HEK293 (cell line): ENCODE measurements around the gene HDDC3.
"Not testable (repeated sequence)": the region's sequence is repeated elsewhere in the genome, so short reads cannot be mapped to it uniquely, and the experiment has no call there.

Source experiments
- CTCF ChIA-PET: fragments of 350-600 bp; formaldehyde crosslinking; extraction: SDS; loops from one replicate; lab custom pipeline; 2021; ENCODE audit warnings: antibody characterized with exemption; lab: Yijun Ruan, JAX
- POLR2A ChIA-PET: fragments of 300-600 bp; formaldehyde crosslinking; extraction: SDS; loops from one replicate; lab custom pipeline; 2020; ENCODE audit warnings: antibody characterized with exemption, inconsistent platforms; lab: Yijun Ruan, JAX
- H3K27ac ChIP-seq: fragments of 200-500 bp; sonication (Bioruptor generic); 2 replicates; pipeline ENCODE4 v1.5.1; 2014; ENCODE audit warnings: low read depth, low read length, control low read depth, inconsistent platforms; ENCODE audit errors: extremely low read depth
- H3K36me3 ChIP-seq, 2 experiments: fragments of 200-500 bp in 1 of 2; sonication (Bioruptor generic) in 1 of 2; 1 replicate in 1 of 2; 2 replicates in 1 of 2; pipeline ENCODE4 v1.5.1; 2014 to 2017; ENCODE audit warnings: inconsistent platforms in 2 of 2, low read length in 2 of 2; ENCODE audit not compliant: control insufficient read depth in 2 of 2, insufficient read depth in 1 of 2
- H3K4me1 ChIP-seq: fragments of 200-500 bp; sonication (Bioruptor generic); 2 replicates; pipeline ENCODE4 v1.5.1; 2014; ENCODE audit warnings: mild to moderate bottlenecking, low read length, inconsistent platforms; ENCODE audit not compliant: control insufficient read depth, insufficient read depth
- H3K4me3 ChIP-seq: 2 replicates; pipeline ENCODE4 v1.5.1; 2011; ENCODE audit warnings: low read depth, mild to moderate bottlenecking, control low read depth, low read length, moderate library complexity
- H3K9me3 ChIP-seq: fragments of 200-500 bp; sonication (Bioruptor generic); 2 replicates; pipeline ENCODE4 v1.5.1; 2014; ENCODE audit warnings: low read depth, low read length, inconsistent platforms; ENCODE audit not compliant: control insufficient read depth, insufficient read depth
- FEZF1 ChIP-seq: fragments of 450-650 bp; formaldehyde crosslinking; IDR thresholded peaks from 2 replicates; pipeline ENCODE4 v1.5.1; 2016; ENCODE audit warnings: missing biosample characterization, missing genetic modification characterization
- KLF9 ChIP-seq: fragments of 450-650 bp; formaldehyde crosslinking; IDR thresholded peaks from 2 replicates; pipeline ENCODE4 v1.5.1; 2016; ENCODE audit warnings: missing biosample characterization, missing genetic modification characterization, low read depth
- MEIS1 ChIP-seq: sonication (generic); formaldehyde crosslinking; IDR thresholded peaks from 2 replicates; pipeline ENCODE4 v1.8.1; 2022; ENCODE audit warnings: missing genetic modification reagents, mild to moderate bottlenecking, borderline replicate concordance
- PBX3 ChIP-seq: sonication (generic); formaldehyde crosslinking; IDR thresholded peaks from 2 replicates; pipeline ENCODE4 v1.8.1; 2022; ENCODE audit warnings: mild to moderate bottlenecking, moderate library complexity, missing genetic modification reagents
- SCRT2 ChIP-seq: fragments of 450-650 bp; formaldehyde crosslinking; IDR thresholded peaks from 2 replicates; pipeline ENCODE4 v1.5.1; 2016; ENCODE audit warnings: missing biosample characterization, missing genetic modification characterization
- YY1 ChIP-seq: fragments of 450-650 bp; formaldehyde crosslinking; IDR thresholded peaks from 2 replicates; pipeline ENCODE4 v1.5.1; 2018; ENCODE audit warnings: missing biosample characterization, missing genetic modification characterization
- ZBTB10 ChIP-seq: fragments of 450-650 bp; formaldehyde crosslinking; IDR thresholded peaks from 2 replicates; pipeline ENCODE4 v1.5.1; 2016; ENCODE audit warnings: missing biosample characterization, missing genetic modification characterization
- ZBTB44 ChIP-seq: fragments of 450-650 bp; IDR thresholded peaks from 2 replicates; pipeline ENCODE4 v1.5.1; 2018; ENCODE audit warnings: missing biosample characterization, mild to moderate bottlenecking, missing genetic modification characterization
- ZBTB8A ChIP-seq: fragments of 450-650 bp; formaldehyde crosslinking; IDR thresholded peaks from 2 replicates; pipeline ENCODE4 v1.5.1; 2016; ENCODE audit warnings: missing biosample characterization, missing genetic modification characterization
- ZNF114 ChIP-seq: fragments of 450-650 bp; formaldehyde crosslinking; IDR thresholded peaks from 2 replicates; pipeline ENCODE4 v1.5.0; 2017; ENCODE audit warnings: missing biosample characterization, missing genetic modification characterization
- ZNF155 ChIP-seq: fragments of 450-650 bp; formaldehyde crosslinking; IDR thresholded peaks from 2 replicates; pipeline ENCODE4 v1.5.1; 2016; ENCODE audit warnings: missing biosample characterization, missing genetic modification characterization
- ZNF16 ChIP-seq: fragments of 450-650 bp; formaldehyde crosslinking; IDR thresholded peaks from 2 replicates; pipeline ENCODE4 v1.5.1; 2016; ENCODE audit warnings: low read depth, missing biosample characterization, missing genetic modification characterization
- ZNF19 ChIP-seq: fragments of 450-650 bp; formaldehyde crosslinking; IDR thresholded peaks from 2 replicates; pipeline ENCODE4; 2016; ENCODE audit warnings: missing biosample characterization, missing genetic modification characterization, low read depth
- ZNF202 ChIP-seq: fragments of 450-650 bp; formaldehyde crosslinking; IDR thresholded peaks from 2 replicates; pipeline ENCODE4 v1.5.1; 2016; ENCODE audit warnings: missing biosample characterization, missing genetic modification characterization, borderline replicate concordance
- ZNF211 ChIP-seq: fragments of 450-650 bp; formaldehyde crosslinking; IDR thresholded peaks from 2 replicates; pipeline ENCODE4 v1.5.1; 2016; ENCODE audit warnings: low read depth, missing biosample characterization, missing genetic modification characterization
- ZNF530 ChIP-seq: fragments of 450-650 bp; formaldehyde crosslinking; IDR thresholded peaks from 2 replicates; pipeline ENCODE4 v1.5.1; 2016; ENCODE audit warnings: low read depth, missing biosample characterization, missing genetic modification characterization
- ZNF549 ChIP-seq: fragments of 450-650 bp; IDR thresholded peaks from 2 replicates; pipeline ENCODE4 v1.5.1; 2018; ENCODE audit warnings: missing biosample characterization, missing genetic modification characterization, mild to moderate bottlenecking, inconsistent platforms, moderate library complexity
- ZNF664 ChIP-seq: fragments of 450-650 bp; formaldehyde crosslinking; IDR thresholded peaks from 2 replicates; pipeline ENCODE4 v1.5.1; 2016; ENCODE audit warnings: missing biosample characterization, missing genetic modification characterization
- ZNF768 ChIP-seq: fragments of 450-650 bp; formaldehyde crosslinking; IDR thresholded peaks from 2 replicates; pipeline ENCODE4 v1.5.1; 2018; ENCODE audit warnings: missing biosample characterization, mild to moderate bottlenecking, missing genetic modification characterization
- ZNF792 ChIP-seq: fragments of 450-650 bp; formaldehyde crosslinking; IDR thresholded peaks from 2 replicates; pipeline ENCODE4 v1.5.1; 2016; ENCODE audit warnings: missing biosample characterization, missing genetic modification characterization
- ZXDB ChIP-seq: fragments of 450-650 bp; formaldehyde crosslinking; IDR thresholded peaks from 2 replicates; pipeline ENCODE4 v1.5.1; 2016; ENCODE audit warnings: missing biosample characterization, missing genetic modification characterization

Gene HDDC3

GRCh38 chr15:90909976-90910375 lies 22.4 kb downstream of the HDDC3 start:
- Histone ChIP-seq H3K27ac (no peak overlapping the region), H3K9me3 (no peaks in the 10 kb centered on the region), H3K4me3 (no peak overlapping the region), H3K4me1 (no peaks in the 10 kb centered on the region), H3K36me3 (peaks cover 26 to 92% of the 10 kb centered on the region in 2 experiments)
- ChIA-PET POLR2A (interaction anchor here (0.6 to 1.4 kb wide), 3 partner anchors 8 to 718 kb away, joined by 3 to 4 read pairs (median 4); no protein-coding TSS in a partner anchor), CTCF (interaction anchor here (0.7 to 1.9 kb wide), 5 partner anchors 14 to 941 kb away, joined by 3 to 5 read pairs (median 4); partner anchors contain the start of gene HDDC3)
- no peak for TF ChIP-seq ZNF792 (tag by site-specific recombination)
- no peak for TF ChIP-seq ZXDB (tag by site-specific recombination)
- no peak for TF ChIP-seq ZNF211
- no peak for TF ChIP-seq KLF9 (tag by site-specific recombination)
- no peak for TF ChIP-seq ZNF16 (tag by site-specific recombination)
- TF ChIP-seq SCRT2 (tag by site-specific recombination), result no peak
- TF ChIP-seq ZNF202 (tag by site-specific recombination), result no peak
- TF ChIP-seq ZNF768, result no peak
- no peak for TF ChIP-seq ZBTB44 (tag by site-specific recombination)
- no peak for TF ChIP-seq ZNF114 (tag by site-specific recombination)
- TF ChIP-seq ZNF664 (tag by site-specific recombination), result no peak
- TF ChIP-seq MEIS1 (CRISPR knock-in tag), result no peak
- no peak for TF ChIP-seq ZNF549 (tag by site-specific recombination)
- TF ChIP-seq ZBTB10, result no peak
- no peak for TF ChIP-seq ZNF530 (tag by site-specific recombination)
- TF ChIP-seq YY1 (tag by site-specific recombination), result no peak
- TF ChIP-seq ZNF155 (tag by site-specific recombination), result no peak

- not testable (repeated sequence) for H3K4me1 ChIP-seq, H3K4me3 ChIP-seq, H3K9me3 ChIP-seq, H3K27ac ChIP-seq
- ChIA-PET POLR2A (interaction anchor here (0.6 to 1.0 kb wide), 3 partner anchors 9 to 718 kb away, joined by 3 to 4 read pairs (median 3); no protein-coding TSS in a partner anchor), CTCF (interaction anchor here (0.6 to 0.7 kb wide), 3 partner anchors 151 to 942 kb away, joined by 3 read pairs; no protein-coding TSS in a partner anchor)
- H3K36me3 ChIP-seq, result peaks cover 22 to 92% of the 10 kb centered on the region in 2 experiments
Observed at GRCh38 chr15:90909449-90909848, 22.9 kb downstream of the HDDC3 start.

GRCh38 chr15:90907838-90908507 lies 24.4 kb downstream of the HDDC3 start:
- Histone ChIP-seq H3K4me1 (peaks cover 9% of the 10 kb centered on the region), H3K9me3 (no peaks in the 10 kb centered on the region), H3K4me3 (no peak overlapping the region), H3K36me3 (peaks cover 20 to 79% of the 10 kb centered on the region in 2 experiments), H3K27ac (no peak overlapping the region)
- TF ChIP-seq ZBTB8A (tag by site-specific recombination), result no peak
- no peak for TF ChIP-seq PBX3 (CRISPR knock-in tag)
- TF ChIP-seq ZNF19 (tag by site-specific recombination), result no peak
- TF ChIP-seq ZNF114 (tag by site-specific recombination), result no peak
- TF ChIP-seq FEZF1, result no peak
- ChIA-PET POLR2A (no interaction called here), CTCF (interaction anchor here (0.6 to 1.6 kb wide), 2 partner anchors 9 to 27 kb away, joined by 3 read pairs; no protein-coding TSS in a partner anchor)
